ENCODE results near the gene PWWP2B.

GRCh38 chr10:132439424-132440163, 42.6 kb downstream of the PWWP2B start:
- no peak for TF ChIP-seq POLR2A (IDR thresholded peaks at IDR 0.05; ENCODE audit: low read depth, low read length)
- TF ChIP-seq POLR2AphosphoS5 (IDR thresholded peaks at IDR 0.05; ENCODE audit: low read depth, low read length), result no peak
- no peak for TF ChIP-seq POU2F2 (IDR thresholded peaks at IDR 0.05; ENCODE audit: low read depth, low read length)
- TF ChIP-seq PAX5 (IDR thresholded peaks at IDR 0.05; ENCODE audit: insufficient read depth, low read length, severe bottlenecking), result no peak

Measured in GM12891 (cell line).